IMR-90 (cell line): ENCODE data around the gene ABHD12. TPM values are rescaled to one million over a fixed set of nuclear protein-coding genes. Genes with fewer than 3 reads are reported as not detected.
A peak's percentile ranks its signal among the peaks of the same experiment; 100 is the strongest.

ENCODE experiments used
- ATAC-seq: fragments of 200-7000 bp; cut with Tn5 transposase; 2 replicates; pipeline ENCODE4 v1.9.1; 2020; ENCODE audit warnings: low read depth, mild to moderate bottlenecking, moderate library complexity
- BruUV-seq: library from RNA; stranded (reverse); fragments of 400-500 nt; replicated peaks from 2 replicates; lab custom pipeline; 2021; lab: Mats Ljungman, UMichigan
- CTCF ChIA-PET: fragments of 300-600 bp; formaldehyde crosslinking; extraction: SDS; loops from one replicate; lab custom pipeline; 2021; ENCODE audit warnings: antibody characterized with exemption; lab: Yijun Ruan, JAX
- POLR2A ChIA-PET: fragments of 300-600 bp; sonication (Branson Sonifier 250); formaldehyde crosslinking; loops from one replicate; lab custom pipeline; 2022; ENCODE audit warnings: antibody characterized with exemption; ENCODE audit not compliant: unreplicated experiment; lab: Charles Lee
- DNase-seq: peaks from one replicate; pipeline ENCODE4 v3.0.0; 2013
- H2AFZ ChIP-seq: replicated peaks from 2 replicates; pipeline ENCODE3; 2013; ENCODE audit warnings: low read length, mild to moderate bottlenecking; ENCODE audit not compliant: poor library complexity
- H2AK5ac ChIP-seq: 2 replicates; pipeline ENCODE4 v1.6.1; 2013; ENCODE audit warnings: low read depth, low read length, inconsistent platforms
- H2AK9ac ChIP-seq: replicated peaks from 2 replicates; pipeline ENCODE3; 2013; ENCODE audit warnings: mild to moderate bottlenecking, low read depth, low read length, moderate library complexity; ENCODE audit not compliant: poor library complexity
- H2BK120ac ChIP-seq: 2 replicates; pipeline ENCODE4 v1.6.1; 2013; ENCODE audit warnings: low read depth, low read length, inconsistent platforms
- H2BK15ac ChIP-seq: 3 replicates; pipeline ENCODE4 v1.6.1; 2013; ENCODE audit warnings: low read depth, low read length, inconsistent platforms
- H2BK20ac ChIP-seq: 2 replicates; pipeline ENCODE4 v1.6.1; 2013; ENCODE audit warnings: low read depth, mild to moderate bottlenecking, inconsistent platforms, low read length, moderate library complexity
- H2BK5ac ChIP-seq: 2 replicates; pipeline ENCODE4 v1.6.1; 2013; ENCODE audit warnings: mild to moderate bottlenecking, low read depth, low read length, inconsistent platforms; ENCODE audit not compliant: poor library complexity, severe bottlenecking
- H3K14ac ChIP-seq: replicated peaks from 2 replicates; pipeline ENCODE4 v1.6.1; 2013; ENCODE audit warnings: low read depth, low read length, inconsistent platforms
- H3K18ac ChIP-seq: 2 replicates; pipeline ENCODE4 v1.6.1; 2013; ENCODE audit warnings: low read depth, low read length, control low read depth
- H3K23ac ChIP-seq: 2 replicates; pipeline ENCODE4 v1.6.1; 2013; ENCODE audit warnings: low read depth, low read length, inconsistent platforms
- H3K27ac ChIP-seq: 2 replicates; pipeline ENCODE4 v1.5.1; 2013; ENCODE audit warnings: mild to moderate bottlenecking, control low read depth, low read length; ENCODE audit not compliant: insufficient read depth
- H3K27me3 ChIP-seq: 2 replicates; pipeline ENCODE4 v1.6.1; 2013; ENCODE audit warnings: low read length; ENCODE audit not compliant: control insufficient read depth, insufficient read depth
- H3K36me3 ChIP-seq: 2 replicates; pipeline ENCODE4 v1.6.1; 2013; ENCODE audit warnings: low read length, mixed read lengths; ENCODE audit not compliant: control insufficient read depth, insufficient read depth
- H3K4ac ChIP-seq: 2 replicates; pipeline ENCODE4 v1.6.1; 2013; ENCODE audit warnings: low read depth, low read length, inconsistent platforms
- H3K4me1 ChIP-seq: 2 replicates; pipeline ENCODE4 v1.6.1; 2013; ENCODE audit warnings: low read length, mixed read lengths; ENCODE audit not compliant: control insufficient read depth, insufficient read depth
- H3K4me2 ChIP-seq: 2 replicates; pipeline ENCODE4 v1.6.1; 2013; ENCODE audit warnings: low read depth, mild to moderate bottlenecking, control low read depth, low read length, moderate library complexity
- H3K4me3 ChIP-seq: 2 replicates; pipeline ENCODE4 v1.5.1; 2013; ENCODE audit warnings: low read depth, mild to moderate bottlenecking, control low read depth, low read length, moderate library complexity; ENCODE audit not compliant: insufficient read depth
- H3K56ac ChIP-seq: 2 replicates; pipeline ENCODE4 v1.6.1; 2013; ENCODE audit warnings: low read length, inconsistent platforms; ENCODE audit not compliant: insufficient read depth; ENCODE audit errors: extremely low read depth
- H3K79me1 ChIP-seq, 2 experiments: 2 replicates each; pipeline ENCODE4 v1.6.1; 2013; ENCODE audit warnings: low read length in 2 of 2, inconsistent platforms in 1 of 2, low read depth in 1 of 2
- H3K9ac ChIP-seq: 2 replicates; pipeline ENCODE4 v1.6.1; 2013; ENCODE audit warnings: low read depth, low read length, control low read depth
- H3K9me1 ChIP-seq: 2 replicates; pipeline ENCODE4 v1.6.1; 2013; ENCODE audit warnings: low read length, inconsistent platforms; ENCODE audit not compliant: insufficient read depth
- H3K9me3 ChIP-seq: 2 replicates; pipeline ENCODE4 v1.6.1; 2013; ENCODE audit warnings: low read length; ENCODE audit not compliant: control insufficient read depth, insufficient read depth
- H4K20me1 ChIP-seq: 2 replicates; pipeline ENCODE4 v1.6.1; 2013; ENCODE audit warnings: low read length, inconsistent platforms; ENCODE audit not compliant: insufficient read depth
- H4K5ac ChIP-seq: 2 replicates; pipeline ENCODE4 v1.6.1; 2013; ENCODE audit warnings: mild to moderate bottlenecking, low read depth, low read length, control low read depth
- H4K8ac ChIP-seq, 2 experiments: 2 replicates each; pipeline ENCODE4 v1.6.1; 2013; ENCODE audit warnings: low read depth in 2 of 2, low read length in 2 of 2, control low read depth in 1 of 2, inconsistent platforms in 1 of 2
- H4K91ac ChIP-seq: 2 replicates; pipeline ENCODE4 v1.6.1; 2013; ENCODE audit warnings: low read depth, low read length, inconsistent platforms; ENCODE audit not compliant: insufficient read depth
- CEBPB ChIP-seq: IDR thresholded peaks from 2 replicates; pipeline ENCODE4 v1.6.1; 2012; ENCODE audit warnings: low read depth, low read length, improper control_type of control experiment
- CHD1 ChIP-seq: IDR thresholded peaks from 2 replicates; pipeline ENCODE4 v1.6.1; 2012; ENCODE audit warnings: low read depth, low read length, improper control_type of control experiment
- MAFK ChIP-seq: IDR thresholded peaks from 2 replicates; pipeline ENCODE4 v1.6.1; 2012; ENCODE audit warnings: low read depth, low read length, improper control_type of control experiment
- MAZ ChIP-seq: IDR thresholded peaks from 2 replicates; pipeline ENCODE4 v1.6.1; 2012; ENCODE audit warnings: low read depth, mild to moderate bottlenecking, low read length, improper control_type of control experiment, moderate library complexity, borderline replicate concordance
- MXI1 ChIP-seq: IDR thresholded peaks from 2 replicates; pipeline ENCODE4 v1.6.1; 2012; ENCODE audit warnings: low read depth, mild to moderate bottlenecking, low read length, moderate library complexity, borderline replicate concordance
- NFE2L2 ChIP-seq: fragments of 150-350 bp; IDR thresholded peaks from 2 replicates; pipeline ENCODE4 v1.6.1; 2016; ENCODE audit warnings: low read depth, mild to moderate bottlenecking, low read length
- RAD21 ChIP-seq: IDR thresholded peaks from 2 replicates; pipeline ENCODE4 v1.6.1; 2012; ENCODE audit warnings: low read length, improper control_type of control experiment
- RCOR1 ChIP-seq: IDR thresholded peaks from 2 replicates; pipeline ENCODE4 v1.6.1; 2012; ENCODE audit warnings: mild to moderate bottlenecking, low read length, improper control_type of control experiment; ENCODE audit not compliant: insufficient replicate concordance
- RFX5 ChIP-seq: IDR thresholded peaks from 2 replicates; pipeline ENCODE4 v1.8.0; 2012; ENCODE audit warnings: low read depth, mild to moderate bottlenecking, low read length, moderate library complexity
- SMC3 ChIP-seq: fragments of 150-350 bp; IDR thresholded peaks from 2 replicates; pipeline ENCODE4 v1.6.1; 2016; ENCODE audit warnings: low read depth, mild to moderate bottlenecking, antibody characterized with exemption, low read length, moderate library complexity
- USF2 ChIP-seq: fragments of 150-350 bp; IDR thresholded peaks from 2 replicates; pipeline ENCODE4 v1.6.1; 2017; ENCODE audit warnings: mild to moderate bottlenecking, antibody characterized with exemption, low read length, low read depth
- WGBS, 2 experiments: methylation state at CpG; one replicate each; pipeline versions ENCODE4 v1.1.5 to v1.1.7; 2013; ENCODE audit warnings: missing lambda C conversion rate in 2 of 2; ENCODE audit not compliant: insufficient read length in 1 of 2; ENCODE audit errors: extremely low coverage in 2 of 2; 5-methylcytosine and 5-hydroxymethylcytosine counted together
- dilution Hi-C: fragments of 300-500 bp; cut with HindIII; formaldehyde crosslinking; loops from one replicate; pipeline ENCODE4 v1.14.3; 2018; ENCODE audit warnings: low sequenced_read_pairs; ENCODE audit not compliant: unreplicated experiment
- in situ Hi-C: fragments of 300-500 bp; cut with MboI; formaldehyde crosslinking; loops from 3 replicates; pipeline ENCODE4 v1.14.3; 2019; ENCODE audit warnings: low sequenced_read_pairs, inconsistent platforms, mixed read lengths
- intact Hi-C: fragments of 100-400 bp; cut with micrococcal nuclease; formaldehyde crosslinking; loops from 2 replicates; pipeline ENCODE4 v1.10.0; 2022
- polyA plus RNA-seq, 3 experiments: library from polyadenylated mRNA; depleted of rRNA; stranded (reverse); fragments of >200 nt; gene quantifications; 2 replicates each; pipeline ENCODE4 v1.2.3, GENCODE V29; 2012; ENCODE audit warnings: low replicate concordance in 1 of 3
- total RNA-seq: library from RNA; depleted of rRNA; stranded (reverse); fragments of >200 nt; gene quantifications from 2 replicates; pipeline ENCODE4 v1.2.3, GENCODE V29; 2012

Gene ABHD12
- total and polyA plus RNA-seq, 2 of the 4 experiments (the other 2 are of a cell fraction) = 80.7 to 108 TPM

DNA sequence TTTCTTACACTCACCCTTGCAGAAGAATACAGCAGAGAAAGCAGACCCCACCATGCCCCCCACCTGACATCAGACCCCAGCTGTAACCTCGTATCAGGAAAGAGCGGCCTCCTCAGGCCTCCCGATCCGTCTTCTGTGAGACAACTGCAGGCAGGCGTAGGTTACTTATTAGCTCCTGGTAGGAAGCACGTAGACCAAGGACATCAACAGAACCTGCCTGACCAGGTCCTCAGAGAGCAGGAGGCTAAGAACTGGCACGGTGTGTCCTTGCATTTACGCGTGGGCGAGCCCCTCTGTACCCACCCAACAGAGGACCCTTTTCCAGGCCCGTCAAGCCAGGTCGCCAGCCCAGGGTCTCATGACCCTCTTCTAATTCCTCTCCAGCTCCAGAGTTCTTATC lies 51.0 kb downstream of the ABHD12 start:
- Histone ChIP-seq H4K20me1 (peaks cover 39% of the 10 kb centered on the region), H4K91ac (no peak overlapping the region), H3K4ac (no peak overlapping the region), H2AFZ (no peak overlapping the region), H3K56ac (no peak overlapping the region), H3K9ac (no peak overlapping the region), H3K23ac (no peak overlapping the region), H3K4me1 (peaks cover 8% of the 10 kb centered on the region), H3K9me3 (no peaks in the 10 kb centered on the region), H2AK9ac (no peak overlapping the region), H2BK120ac (no peak overlapping the region), H4K8ac (0 out of 4 replicates have a peak overlapping the region, but pooled peaks of 1 of the 2 experiments have one; percentile 23), H3K4me3 (no peak overlapping the region), H2BK15ac (no peak overlapping the region), H3K36me3 (peaks cover 5% of the 10 kb centered on the region), H3K18ac (no peak overlapping the region), H2BK5ac (no peak overlapping the region), H3K27me3 (no peaks in the 10 kb centered on the region), H3K79me1 (peaks cover 50 to 71% of the 10 kb centered on the region in 2 experiments), H3K4me2 (no peak overlapping the region), H3K9me1 (peaks cover 13% of the 10 kb centered on the region), H4K5ac (no peak overlapping the region), H2BK20ac (no peak overlapping the region), H2AK5ac (no peak overlapping the region), H3K14ac (no peak overlapping the region), H3K27ac (no peak overlapping the region)
- no peak for TF ChIP-seq RFX5
- TF ChIP-seq MAFK = no peak
- TF ChIP-seq SMC3 = no peak
- TF ChIP-seq RAD21 = no peak
- no peak for TF ChIP-seq MXI1
- TF ChIP-seq CEBPB = no peak
- no peak for TF ChIP-seq USF2
- TF ChIP-seq RCOR1 = no peak
- no peak for TF ChIP-seq MAZ
- TF ChIP-seq NFE2L2 = no peak
- TF ChIP-seq CHD1 = no peak
- DNase-seq (no peak), ATAC-seq (no peak)
- intact Hi-C loops (no loop called here), in situ Hi-C loops (no loop called here), dilution Hi-C loops (no loop called here)
- ChIA-PET POLR2A (no interaction called here), CTCF (interaction anchor here (0.9 kb wide), 1 partner anchor 13 kb away, joined by 3 read pairs; no protein-coding TSS in a partner anchor)
- 96% methylated on average over 5 of the region's 12 CpGs; no CpG with 5 or more reads in 1 of the 2 experiments for WGBS, 2 experiments
- no TSS peak for BruUV-seq
